ES-I3 (cell line): Measurements from ENCODE around the gene ZNF497.

Source experiments
- H3K36me3 ChIP-seq: 2 replicates; pipeline ENCODE4 v1.6.1; 2013; ENCODE audit warnings: mild to moderate bottlenecking, low read length, control low read depth, moderate library complexity; ENCODE audit not compliant: insufficient read depth
- H3K4me1 ChIP-seq: 2 replicates; pipeline ENCODE4 v1.6.1; 2013; ENCODE audit warnings: mild to moderate bottlenecking, control low read depth, low read length; ENCODE audit not compliant: insufficient read depth
- H3K9ac ChIP-seq: 2 replicates; pipeline ENCODE4 v1.6.1; 2013; ENCODE audit warnings: low read depth, mild to moderate bottlenecking, low read length, moderate library complexity
- H3K9me3 ChIP-seq: 2 replicates; pipeline ENCODE4 v1.6.1; 2013; ENCODE audit warnings: mild to moderate bottlenecking, low read length, moderate library complexity; ENCODE audit not compliant: control insufficient read depth, insufficient read depth

The ZNF497 gene

DNA sequence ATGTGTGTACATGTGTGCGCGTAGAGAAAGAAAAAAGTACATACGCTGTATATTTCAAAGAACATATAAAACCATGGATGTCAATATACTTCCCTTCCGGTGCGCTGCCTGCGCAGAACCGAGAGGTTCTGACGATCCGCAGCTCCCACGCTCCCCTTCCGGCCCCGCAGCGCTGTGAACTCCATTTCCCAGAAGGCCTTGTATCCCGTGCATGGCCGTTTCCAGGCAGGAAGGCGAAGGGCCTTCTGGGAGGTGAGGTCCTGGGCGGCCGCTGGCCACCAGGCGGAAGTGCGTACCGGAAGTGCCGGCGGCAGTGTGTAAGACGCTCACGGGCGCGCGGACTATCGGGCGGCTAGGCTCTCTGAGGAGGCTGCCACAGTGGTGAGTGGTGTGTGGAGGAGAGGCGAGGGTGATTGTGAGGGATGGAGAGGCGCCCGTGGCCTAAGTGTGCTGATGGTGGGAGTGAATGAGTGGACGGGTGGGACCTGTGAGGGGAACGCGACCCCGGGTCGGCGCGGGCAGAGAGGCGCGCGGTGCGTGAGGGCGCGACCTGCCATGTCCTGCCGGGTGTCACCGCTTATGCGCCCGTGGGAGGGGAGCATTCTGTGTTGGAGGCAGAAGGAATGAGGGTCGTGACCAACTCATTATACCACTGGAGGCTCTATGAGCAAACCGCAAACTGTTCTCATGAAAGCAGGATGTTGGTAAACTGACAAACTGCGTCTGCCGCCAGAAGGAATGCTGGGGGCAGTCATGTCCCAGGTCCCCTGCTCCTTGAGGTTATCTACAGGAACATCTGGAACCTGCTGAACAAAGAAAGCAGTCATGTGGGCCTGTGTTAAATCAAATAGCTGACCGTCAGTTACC lies 57.3 kb downstream of the ZNF497 start, which contains the start of gene ERVK3-1:
TSS of gene ERVK3-1 (plus strand) at position 313 of the 867 bp plus-strand sequence. CDS start 6,792 bp downstream, outside the sequence.
- peak within 1 kb of the TSS; percentile 92 for H3K9ac ChIP-seq
- peaks cover 4% of the 10 kb centered on the region; the same call in 1 of the 2 replicates for H3K4me1 ChIP-seq
- no peaks in the 10 kb centered on the region for H3K9me3 ChIP-seq
- H3K36me3 ChIP-seq: peaks cover 13% of the 10 kb centered on the region; the same call in 1 of the 2 replicates

DNA sequence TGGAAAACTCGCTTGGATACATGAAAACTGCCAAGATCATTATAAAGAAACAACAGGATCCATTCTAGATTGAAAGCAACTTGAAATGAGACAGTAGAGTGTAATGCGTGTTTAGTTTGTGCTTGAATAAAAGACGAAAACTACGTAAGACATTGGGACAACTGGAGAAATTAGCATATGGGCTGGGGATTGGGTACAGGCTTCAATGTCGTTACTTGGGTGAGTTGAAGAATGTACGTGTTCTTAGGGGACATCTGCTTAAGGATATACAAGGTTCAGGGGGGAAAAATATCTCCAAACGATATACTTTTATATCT lies 57.8 kb downstream of the ZNF497 start:
- H3K9me3 ChIP-seq: no peaks in the 10 kb centered on the region
- H3K4me1 ChIP-seq: peaks cover 4% of the 10 kb centered on the region; the same call in 1 of the 2 replicates
- peaks cover 12% of the 10 kb centered on the region; the same call in 1 of the 2 replicates for H3K36me3 ChIP-seq
- H3K9ac ChIP-seq: peak overlapping the region; percentile 92
